HG02884 (cell line): ENCODE measurements around the gene DDX10.
A peak's percentile ranks its signal among the peaks of the same experiment; 100 is the strongest.

ENCODE experiments used
- ATAC-seq: cut with Tn5 transposase; IDR thresholded peaks from one replicate; pipeline ENCODE4 v1.9.1; 2021; ENCODE audit warnings: mild to moderate bottlenecking, moderate library complexity; ENCODE audit not compliant: unreplicated experiment

DDX10 gene

DNA sequence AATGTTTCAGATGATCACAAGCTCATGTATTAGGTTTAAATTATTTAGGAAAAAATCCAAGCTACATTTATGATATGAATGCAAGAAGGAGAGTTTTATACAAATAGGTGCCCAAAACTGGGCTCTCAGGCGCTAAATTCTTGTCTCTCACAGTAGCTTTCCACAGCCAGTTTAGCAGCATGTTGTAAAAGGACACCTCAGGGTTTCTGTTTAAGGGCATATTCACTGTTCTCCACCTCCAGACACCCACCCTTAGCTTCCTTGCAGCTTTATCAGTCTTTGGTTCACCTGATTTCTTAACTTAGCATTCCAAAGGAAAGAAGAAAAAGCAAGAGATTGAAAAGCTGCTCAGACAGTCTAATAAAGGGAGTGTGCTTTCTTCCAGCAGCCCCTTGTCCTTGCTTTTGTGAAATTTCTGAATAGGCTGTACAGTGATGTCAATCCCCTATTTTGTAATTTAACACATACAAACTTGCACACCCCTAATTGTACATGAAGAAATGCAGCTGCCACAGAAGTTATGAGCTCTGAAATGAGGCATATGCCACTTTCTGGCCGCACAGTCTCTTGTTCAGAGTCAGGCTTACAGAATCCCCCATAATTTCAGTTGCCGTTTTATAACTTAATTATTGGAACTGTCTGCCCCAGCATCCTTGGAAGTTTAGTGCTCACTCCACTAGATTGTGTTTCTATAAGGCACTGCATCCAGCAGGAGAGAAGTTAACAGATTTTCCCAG lies 262.1 kb downstream of the DDX10 start:
- no peak for ATAC-seq

DNA sequence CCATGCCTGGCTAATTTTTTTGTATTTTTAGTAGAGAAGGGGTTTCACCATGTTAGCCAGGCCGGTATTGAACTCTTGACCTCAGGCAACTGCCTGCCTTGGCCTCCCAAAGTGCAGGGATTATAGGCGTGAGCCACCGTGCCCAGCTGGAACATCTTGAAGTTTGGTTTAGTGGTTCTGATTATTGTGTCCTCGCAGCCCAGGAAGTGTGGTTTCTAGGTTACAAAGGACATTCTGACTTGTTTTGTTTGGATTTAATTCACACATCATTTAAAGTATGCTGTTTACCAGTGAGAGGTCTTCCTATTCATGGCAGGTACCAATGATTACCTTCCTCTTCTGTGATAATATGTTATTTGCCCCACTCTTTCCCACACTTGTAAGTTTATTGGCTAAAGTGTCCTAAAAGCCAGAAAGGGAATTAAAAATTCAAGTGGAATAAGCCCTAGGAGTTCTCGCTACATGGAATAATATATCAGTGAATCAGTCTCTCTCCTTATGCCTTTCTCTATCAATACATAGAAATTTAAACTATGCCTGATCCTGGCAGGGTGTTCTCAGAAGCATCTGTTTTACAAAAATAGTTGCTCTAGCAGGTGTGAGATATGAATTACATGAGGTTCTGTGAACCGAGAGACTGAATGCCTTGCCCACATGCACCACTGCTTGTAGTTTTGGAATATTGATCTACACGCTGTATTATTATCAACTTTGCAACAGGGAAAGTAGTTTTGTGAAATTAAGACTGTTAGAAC lies 263.1 kb downstream of the DDX10 start:
- no peak for ATAC-seq

DNA sequence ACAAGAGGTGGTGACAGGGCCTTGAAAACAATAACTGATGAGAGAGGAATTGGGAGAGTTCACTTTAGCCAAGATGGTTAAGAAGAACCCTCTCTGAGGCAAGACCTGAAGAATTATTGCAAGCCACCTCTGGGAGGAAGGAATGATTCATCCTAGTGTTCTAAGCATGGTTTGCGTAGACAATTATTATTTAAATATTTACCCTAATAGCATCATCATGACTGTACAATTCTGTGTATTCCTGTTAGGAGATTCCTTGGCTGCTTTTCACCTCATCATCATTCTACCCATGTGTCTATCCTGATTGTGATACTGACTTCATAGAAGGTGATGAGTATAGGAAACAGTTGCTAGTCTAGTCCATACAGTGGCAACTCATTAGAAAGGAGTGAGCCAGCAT lies 264.4 kb downstream of the DDX10 start:
- no peak for ATAC-seq

DNA sequence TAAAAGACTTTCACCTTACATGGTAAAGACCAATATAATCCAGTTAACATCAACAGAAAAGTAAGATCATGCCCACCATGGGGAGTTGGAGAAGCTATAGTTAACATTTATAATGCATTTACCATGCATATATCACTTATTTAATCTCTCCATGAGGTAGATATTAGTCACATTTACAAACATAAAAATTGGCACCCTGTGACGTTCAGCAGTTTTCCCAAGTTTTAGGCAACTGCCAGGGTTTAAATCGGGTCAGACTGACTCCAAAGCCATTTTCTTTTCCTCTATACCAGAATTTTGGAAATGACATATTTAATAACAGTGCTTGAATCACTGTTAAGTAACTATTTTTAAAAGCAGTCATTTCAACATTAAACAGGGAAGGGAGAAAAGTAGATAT lies 266.3 kb downstream of the DDX10 start:
- ATAC-seq, result no peak

DNA sequence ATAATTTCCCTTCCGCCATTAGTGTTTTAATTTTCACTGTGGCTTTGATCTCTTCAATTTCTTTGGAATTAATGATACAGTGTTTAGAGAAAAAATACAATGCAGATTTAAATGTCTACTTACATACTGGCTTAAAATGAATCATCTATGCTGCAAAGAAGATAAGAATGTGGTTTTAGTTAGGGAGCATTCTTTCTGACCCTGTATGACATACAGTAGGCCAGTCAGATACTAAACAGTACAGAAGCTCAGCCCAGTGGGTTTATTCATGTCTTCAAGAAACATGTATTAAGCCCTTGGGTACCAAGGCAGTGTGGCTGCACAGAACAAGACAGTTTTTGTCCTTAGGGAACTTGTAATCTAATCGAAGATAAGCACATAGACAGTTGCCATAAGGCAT lies 268.8 kb downstream of the DDX10 start:
- ATAC-seq, result no peak

DNA sequence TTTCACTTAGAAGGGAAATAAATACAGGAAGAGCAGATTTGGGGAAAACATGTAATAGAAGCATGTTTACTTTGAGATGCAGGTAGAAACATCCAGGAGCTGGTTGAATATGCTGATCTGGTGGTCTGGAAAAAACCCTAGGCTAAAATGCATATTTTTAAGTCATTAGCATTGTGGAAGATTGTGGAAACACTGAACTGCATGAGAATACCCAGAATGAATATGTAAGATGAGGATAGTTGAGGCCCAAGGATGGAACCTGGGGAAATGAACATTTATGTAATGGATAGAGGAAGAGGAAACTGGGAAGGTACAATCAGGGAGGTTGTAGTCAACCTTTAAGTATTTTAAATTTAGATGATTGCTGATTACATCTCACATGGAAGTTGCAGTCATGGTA lies 269.4 kb downstream of the DDX10 start:
- ATAC-seq, result no peak

DNA sequence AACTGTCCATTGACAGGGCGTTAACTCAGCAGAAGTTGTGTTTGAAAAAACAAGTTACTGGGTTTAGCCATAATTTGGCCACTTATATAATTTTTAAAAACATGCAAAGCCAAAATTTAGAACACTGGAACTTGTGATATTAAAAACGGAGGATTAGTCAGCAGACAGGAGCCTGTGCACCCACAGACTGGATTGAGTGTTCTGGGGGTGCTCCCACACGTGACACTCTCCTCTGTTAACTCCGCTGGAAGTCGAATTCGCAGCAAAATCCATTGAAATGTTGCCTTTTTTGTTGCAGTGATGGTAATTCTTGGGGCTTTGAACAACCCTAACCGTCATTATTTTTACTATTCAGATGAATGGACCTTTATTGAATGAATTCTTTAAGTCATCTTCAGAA lies 269.8 kb downstream of the DDX10 start:
- no peak for ATAC-seq

DNA sequence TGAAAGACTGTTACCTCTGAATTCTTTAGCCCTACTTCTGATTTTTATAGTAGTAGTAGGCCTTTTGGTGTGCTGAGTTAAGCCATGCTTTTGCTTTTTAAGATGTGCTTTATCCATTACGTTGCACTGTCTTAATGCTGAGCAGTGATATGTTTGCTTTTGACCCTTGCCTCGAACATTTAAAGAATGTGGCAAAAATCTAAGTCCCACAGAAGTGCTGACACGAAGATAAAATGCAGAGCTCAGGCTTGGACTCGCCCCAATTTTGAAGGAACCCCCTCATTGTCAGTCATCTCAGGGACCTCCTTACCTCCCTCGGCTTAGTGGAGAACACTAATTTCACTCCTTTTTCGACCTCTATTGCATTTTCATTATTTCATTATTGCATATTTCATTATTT lies 272.9 kb downstream of the DDX10 start:
- no peak for ATAC-seq

DNA sequence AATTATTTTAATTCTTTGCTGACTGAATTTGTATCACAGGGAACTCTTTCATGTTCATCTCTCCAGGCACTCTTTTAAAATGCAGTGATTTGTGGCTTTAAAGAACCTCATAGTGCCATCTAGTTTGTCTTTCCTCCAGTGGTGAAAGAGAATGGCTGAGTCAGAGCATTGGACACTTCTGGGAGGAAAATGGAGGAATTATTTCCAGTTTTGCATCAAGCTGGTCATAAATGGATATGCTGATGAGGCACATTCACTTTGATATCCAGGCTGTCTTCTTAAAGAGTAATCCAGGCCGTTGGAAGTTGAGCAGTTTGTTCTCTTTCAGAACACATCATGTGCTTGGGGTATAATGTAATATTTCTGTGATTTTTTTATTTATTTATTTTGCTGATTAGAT lies 273.7 kb downstream of the DDX10 start:
- no peak for ATAC-seq

DNA sequence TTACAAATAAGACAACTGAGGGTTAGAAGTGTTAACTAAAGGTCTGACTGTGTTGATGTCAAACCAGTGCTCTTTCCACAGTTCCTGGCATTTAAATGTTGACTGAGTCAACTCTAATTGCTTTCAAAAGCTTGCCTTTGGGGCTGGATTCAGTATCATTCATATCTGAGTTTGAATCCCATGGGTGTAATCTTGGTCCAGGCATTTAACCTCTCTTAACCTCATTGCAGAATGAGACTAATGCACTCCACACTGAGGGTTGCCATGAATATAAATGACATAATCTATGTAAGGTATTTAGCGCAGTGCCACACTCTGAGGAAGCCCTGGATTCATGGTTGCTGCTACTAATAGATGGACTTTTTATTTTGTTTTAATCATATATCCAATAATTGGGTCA lies 274.3 kb downstream of the DDX10 start:
- ATAC-seq, result no peak

DNA sequence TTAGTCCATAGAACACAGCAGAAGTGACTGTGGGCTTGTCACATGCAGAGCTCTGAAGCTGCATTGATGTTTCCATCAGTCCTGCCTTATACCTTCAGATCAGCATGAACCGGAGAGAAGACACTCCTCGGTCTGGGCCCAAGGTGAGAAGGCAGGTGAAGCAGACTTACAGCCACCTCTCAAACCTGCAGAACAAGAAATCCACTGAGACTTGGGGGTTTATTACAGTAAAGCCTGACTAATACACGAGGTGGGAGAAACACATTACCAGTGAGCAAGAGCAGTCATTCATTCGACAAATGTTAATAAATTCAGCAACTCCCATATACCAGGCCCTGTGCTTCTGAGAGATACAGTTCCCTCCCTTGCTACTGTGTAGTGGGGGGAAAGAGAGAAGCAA lies 279.0 kb downstream of the DDX10 start:
- ATAC-seq, result no peak

DNA sequence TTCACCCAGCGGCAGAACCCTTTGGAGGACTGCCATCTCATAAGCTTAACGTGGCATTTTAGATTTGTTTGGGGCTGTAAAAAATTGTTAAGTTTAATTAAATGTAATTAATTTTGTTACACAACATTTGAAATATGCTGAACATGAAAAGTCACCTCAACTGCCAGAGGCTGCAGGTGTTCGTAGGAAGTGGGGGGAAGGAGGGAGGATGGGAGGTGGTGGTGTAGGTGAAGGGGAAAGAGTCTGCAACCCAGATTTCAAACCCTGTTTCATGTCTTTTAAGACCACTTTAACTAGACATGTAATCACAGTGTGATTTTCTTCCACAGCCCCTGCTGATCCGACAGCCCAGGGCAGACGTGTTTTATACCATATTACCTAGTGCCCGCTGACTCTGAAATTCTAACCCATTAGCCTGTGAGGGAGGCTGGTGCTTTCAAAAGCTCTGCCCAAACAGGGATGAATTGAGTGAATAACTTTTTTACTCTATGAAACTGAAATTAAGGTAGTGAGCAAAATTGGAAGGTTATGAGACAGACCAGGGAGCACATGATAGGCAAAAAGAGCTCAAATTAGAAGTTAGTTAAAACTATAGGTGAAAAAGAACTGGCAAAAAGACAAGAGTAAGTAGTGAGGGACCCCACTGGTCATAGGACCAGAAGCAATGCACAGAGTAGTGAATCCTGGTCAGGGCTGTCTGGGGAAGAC lies 279.8 kb downstream of the DDX10 start:
- ATAC-seq, result no peak

DNA sequence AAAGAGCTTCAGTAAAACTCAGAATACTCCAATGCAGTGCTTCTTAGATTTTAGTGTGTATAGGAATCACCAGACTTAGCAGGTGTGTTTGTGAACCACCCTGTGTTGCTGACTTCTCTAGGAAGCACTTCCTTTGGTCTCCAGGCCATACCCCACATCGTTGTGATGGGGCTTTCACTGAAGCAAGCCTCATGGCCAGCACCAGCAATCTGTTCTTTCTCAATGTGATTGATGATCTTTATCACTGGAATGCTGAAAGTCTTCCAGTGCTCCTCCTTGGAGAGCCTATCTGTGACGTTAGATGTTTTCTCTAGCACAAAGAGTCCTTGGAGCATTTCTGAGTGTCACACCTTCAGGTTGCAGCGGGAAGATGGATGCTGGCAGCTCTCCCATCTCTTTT lies 280.5 kb downstream of the DDX10 start:
- no peak for ATAC-seq

DNA sequence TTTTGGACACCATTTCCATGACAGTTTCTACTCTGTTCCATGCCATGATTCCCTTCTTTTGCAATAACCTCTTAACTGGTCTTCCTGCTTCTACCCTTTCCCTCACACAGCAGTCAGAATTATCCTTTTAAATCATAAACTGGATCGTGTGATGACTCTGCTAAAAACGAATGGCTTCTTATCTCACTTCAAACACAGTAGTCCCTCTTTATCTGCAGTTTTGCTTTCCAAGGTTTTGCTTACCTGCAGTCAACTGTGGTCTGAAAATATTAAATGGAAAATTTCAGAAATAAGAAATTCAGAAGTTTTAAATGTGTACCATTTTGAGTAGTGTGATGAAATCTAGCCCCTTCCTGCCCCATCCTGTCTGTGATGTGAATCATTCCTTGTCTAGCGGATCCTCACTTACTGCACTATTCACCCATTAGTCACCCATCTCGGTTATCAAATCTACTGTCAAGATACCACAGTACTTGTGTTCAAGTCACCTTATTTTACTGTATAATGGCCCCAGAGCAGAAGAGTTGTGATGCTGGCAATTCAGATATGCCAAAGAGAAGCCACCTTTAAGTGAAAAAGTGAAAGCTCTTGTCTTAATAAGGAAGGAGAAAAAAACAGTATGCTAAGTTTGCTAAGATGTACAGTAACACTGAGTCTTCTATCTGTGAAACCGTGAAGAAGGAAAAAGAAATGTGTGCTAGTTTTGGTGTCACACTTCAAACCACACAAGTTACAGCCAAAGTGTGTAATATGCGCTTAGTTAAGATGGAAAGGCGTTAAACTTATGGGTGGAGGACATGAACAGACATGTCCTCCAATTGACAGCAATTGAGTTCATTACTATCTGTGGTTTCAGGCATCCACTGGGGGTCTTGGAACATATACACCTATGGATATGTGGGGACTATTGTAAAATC lies 283.0 kb downstream of the DDX10 start:
- ATAC-seq, result no peak

DNA sequence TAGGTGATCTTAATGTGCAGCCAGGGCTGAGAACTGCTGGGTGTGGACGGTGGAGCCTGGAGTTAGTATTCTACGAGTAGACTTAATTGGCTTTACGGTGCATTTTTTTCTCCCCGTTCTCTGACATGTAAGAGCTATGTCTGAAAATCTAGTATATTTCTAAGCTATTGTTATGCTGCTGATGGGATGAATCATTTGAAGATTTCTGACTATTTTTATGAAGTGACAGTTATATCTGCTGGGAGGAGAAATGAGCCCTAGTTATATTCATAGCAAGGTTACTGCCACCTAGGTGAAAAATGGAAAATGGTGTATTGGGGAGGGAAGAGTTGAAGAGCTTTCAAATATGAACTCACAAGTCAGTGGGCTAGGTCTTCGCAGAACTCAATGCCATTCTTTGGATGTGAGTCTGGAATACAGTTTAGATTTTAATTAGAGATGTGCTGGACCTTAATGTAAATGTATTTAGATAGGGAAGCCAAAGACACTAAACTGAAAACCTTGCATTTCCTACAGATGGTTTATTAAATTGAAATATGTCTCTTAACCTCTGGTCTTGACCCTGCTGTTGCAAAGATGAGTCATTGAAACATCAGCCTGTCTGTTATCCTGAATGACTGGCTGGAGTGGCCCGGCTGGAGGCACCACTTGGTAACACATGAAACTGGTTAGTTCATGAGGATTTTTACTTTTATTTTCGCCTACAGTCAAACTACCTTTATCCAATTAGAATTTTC lies 293.7 kb downstream of the DDX10 start:
- peak; percentile 53 for ATAC-seq

DNA sequence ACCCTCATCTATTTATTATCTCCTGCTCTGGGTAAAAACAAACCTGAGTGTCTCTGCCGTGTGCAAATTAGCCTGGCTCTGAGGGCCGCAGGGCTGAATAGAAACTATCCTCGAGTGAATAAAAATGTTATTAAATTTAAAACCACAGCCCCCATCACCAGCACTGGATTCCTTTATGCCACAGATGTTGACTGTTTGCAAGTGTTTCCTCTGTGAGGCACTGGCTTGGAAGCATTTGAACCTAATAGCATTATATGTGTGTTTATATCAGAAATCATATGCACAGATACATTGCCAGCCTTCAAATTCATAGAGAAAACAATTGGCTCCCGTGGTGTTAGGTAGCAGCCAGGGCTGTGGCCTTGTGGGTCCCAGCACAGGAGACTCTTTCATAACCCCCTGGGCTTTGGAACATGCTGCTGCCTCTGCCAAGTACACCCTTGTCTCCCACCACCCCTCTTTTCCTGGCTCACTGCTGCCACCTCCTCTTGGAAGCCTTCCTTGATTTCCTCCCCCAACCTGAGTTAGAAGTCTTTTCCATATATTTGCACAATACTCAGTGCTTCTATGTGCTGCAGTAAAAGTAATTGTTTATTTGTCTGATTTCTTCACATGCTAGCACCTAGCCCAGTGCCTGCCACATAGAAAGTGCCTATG lies 294.4 kb downstream of the DDX10 start:
- no peak for ATAC-seq

DNA sequence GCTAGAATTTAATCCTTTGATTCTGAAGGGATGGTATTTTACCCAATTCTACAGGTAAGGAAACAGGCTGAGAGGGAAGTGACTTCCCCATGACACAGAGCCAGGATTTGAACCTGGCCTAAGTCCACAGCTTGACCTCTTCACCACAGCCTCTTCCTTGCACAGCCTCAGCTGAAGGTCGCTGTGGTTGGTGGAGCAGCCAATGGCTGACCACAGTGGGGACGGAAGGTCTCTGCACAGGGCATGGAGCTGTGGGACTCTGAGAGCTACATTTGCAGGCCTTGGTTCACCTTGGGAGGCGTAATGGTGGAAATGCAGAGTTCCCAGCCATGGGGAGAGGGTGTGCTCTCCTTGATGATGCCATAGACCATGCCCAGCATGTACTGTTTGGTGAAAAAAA lies 295.0 kb downstream of the DDX10 start:
- no peak for ATAC-seq

DNA sequence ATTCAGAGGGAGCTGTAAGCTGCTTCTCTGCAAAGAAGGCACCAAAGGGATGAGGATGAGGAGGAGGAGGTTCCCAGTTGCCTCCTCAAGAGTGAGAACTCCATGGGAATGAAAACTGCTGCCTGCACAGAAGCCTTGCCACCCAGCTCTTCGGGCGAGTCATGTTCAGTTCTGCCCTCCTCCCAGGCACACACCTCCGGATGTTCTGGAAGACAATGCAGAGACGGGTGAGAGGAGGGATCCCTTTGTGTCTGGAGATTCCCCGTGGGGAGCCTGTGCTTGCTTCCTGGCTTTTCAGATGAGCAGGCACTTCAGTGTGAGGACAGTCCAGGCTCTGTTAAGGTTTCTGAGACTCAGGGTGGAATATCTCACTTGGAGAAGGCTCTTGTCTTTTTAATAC lies 295.6 kb downstream of the DDX10 start:
- ATAC-seq, result no peak

DNA sequence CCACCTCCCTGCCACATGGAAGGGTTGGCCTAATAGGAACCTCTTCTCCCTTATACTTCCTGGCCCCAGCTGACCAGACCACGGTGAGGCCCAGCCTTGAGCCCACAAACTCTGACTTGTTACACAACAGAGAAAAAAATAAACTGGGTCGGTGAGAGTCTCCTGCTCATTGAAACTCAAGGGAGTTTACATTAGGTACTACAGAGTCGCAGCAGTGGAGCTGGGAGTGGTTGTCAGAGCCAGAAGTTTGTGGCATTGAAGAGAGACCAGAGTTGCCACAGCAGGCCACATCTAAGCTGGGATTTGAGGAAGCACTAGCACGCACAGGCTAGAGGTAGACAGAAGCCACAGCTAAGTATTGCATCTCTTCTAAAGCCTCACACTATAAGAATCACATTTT lies 296.2 kb downstream of the DDX10 start:
- no peak for ATAC-seq

DNA sequence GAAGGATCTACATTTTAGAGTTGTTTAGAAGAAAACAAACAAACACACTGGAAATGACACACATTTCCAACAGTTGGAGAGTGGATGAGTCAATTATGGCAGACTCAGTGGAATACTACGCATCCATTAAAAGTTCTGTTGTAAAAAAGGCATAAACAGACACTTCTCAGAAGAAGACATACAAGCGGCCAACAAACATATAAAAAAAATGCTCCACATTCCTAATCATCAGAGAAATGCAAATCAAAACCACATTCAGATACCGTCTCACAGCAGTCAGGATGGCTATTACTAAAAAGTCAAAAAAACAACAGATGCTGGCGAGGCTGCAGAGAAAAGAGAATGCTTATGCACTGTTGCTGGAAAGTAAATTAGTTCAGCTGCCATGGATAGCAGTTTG lies 298.2 kb downstream of the DDX10 start:
- ATAC-seq, result no peak
